GM19372 (cell line): Measurements from ENCODE around the gene WNT3A.

Experiments
- ATAC-seq: cut with Tn5 transposase; IDR thresholded peaks from one replicate; pipeline ENCODE4 v1.9.1; 2021; ENCODE audit warnings: mild to moderate bottlenecking, low read depth, moderate library complexity; ENCODE audit not compliant: unreplicated experiment

WNT3A gene

GRCh38 chr1:228081578-228082213 lies 74.9 kb downstream of the WNT3A start:
- ATAC-seq: peak; percentile 5

- ATAC-seq: peak; percentile 79
Measured at GRCh38 chr1:228082214-228082917, 75.6 kb downstream of the WNT3A start, which contains the start of gene ARF1. Gene ARF1 (plus strand): TSS chr1:228082708. CDS start chr1:228097115, 14,407 bp downstream.

DNA sequence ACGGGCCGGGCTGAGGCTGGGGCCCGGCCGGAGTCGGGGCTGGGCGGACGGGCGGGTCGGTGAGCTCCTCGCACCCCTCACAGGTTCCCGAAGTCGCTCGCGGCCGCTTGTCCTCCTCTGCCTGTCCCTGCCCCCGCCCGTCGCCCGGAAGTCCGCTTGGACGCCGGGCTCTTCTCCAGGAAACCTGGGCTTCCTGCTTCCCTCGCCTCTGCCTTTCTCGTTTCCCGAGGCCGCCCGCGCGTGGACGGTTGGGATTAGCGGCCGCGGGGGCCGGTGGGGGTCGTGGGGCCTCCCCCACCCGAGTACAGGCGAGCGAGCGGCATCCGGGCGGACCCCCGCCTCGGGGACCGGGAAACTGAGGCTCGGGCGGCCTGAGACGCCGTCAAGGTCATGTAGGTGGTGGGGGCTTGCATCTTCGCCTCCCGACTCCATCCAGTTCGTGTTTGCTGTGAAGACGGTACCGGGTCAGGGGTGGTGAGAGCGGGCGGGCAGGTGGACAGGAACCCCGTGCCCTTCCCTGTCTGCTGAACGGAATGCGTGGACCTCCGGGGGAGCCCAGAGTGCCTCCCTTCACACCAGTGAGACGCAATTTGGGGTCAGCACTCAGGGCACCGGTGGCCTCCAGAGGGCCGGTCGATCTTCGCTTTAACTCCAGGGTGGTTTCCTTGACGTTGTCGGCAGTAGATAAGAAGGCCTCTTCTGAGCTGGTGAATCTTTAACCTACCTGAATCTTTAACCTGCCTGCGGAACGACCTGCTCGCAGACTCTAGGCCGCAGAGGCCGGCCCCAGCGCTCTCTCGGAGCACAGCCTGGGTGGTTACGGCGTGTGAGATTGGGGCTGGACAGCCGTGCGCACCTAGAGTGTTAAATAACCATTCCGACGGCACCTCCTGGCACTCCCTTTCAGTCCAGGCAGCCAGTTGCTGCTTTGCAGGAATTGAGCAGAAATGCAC lies 76.4 kb downstream of the WNT3A start:
- no peak for ATAC-seq

DNA sequence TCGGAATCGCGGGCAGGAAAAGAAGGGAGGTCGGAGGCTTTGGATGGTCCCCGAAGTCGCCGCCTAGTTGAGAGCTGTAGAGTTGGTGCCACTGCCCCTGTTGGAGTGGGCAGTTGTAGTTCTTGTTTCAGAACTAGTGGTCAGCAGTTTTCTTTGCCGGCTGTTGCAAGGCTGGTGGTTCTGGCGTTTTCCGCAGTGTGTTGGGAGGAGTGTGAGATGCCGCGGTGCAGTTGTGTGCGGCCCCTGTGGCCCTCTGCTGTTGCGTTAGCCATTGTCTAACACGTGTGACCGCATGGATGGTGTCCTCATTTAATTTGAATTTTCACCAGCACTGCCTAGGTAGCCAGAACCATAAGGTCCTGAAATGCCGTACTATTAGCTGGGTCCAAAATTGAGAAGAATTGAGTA lies 77.1 kb downstream of the WNT3A start:
- no peak for ATAC-seq

DNA sequence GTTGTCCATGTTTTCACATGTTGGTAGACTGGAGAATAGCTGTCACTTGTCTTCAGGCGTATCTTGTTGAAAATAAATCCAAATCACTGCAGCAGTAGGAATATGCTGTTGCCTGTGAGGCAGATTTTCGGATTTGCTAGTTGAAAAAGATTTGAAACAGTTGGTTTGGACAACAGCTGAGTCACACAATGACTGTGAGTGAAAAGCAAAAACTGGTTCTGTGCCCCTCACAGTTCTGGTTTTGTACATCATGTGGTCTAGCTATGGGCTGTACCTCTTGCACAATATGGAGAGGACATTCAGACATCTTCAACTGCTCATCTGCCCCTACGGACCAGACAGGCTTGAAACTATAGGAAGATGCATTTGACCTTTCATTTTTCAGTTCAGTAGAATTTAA lies 77.5 kb downstream of the WNT3A start:
- ATAC-seq: no peak

- no peak for ATAC-seq
Measured at GRCh38 chr1:228084797-228085196, 78.0 kb downstream of the WNT3A start.

DNA sequence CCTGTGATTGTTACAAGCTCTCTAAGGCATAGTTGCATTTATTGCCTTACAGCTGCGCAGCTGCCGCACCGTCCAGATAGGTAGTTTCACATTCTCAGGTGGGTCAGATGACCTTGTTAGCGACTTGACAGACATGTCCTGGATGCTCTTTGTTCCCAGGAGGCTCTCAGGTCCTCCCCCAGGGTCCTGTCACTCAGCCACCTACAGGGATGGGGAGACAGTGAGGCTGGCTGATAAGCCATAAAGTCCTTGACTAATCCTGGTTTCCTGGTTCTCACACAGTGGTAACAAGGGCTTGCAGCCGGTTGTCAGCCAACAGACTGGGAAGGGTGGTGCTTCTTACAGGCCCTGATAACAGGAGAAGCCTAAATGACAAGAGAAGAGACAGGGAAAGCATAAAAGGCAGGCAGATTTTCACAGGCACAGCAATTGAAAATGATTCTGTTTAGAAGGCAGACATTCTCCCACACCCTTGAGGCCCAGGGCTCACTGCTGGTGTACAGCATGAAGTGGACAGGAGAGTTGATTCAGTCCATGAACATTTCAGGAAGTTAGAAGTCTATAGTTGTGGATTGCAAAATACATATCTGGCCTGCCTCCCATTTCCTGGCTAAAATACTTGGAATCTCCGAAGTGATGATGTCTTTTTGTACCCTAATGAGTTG lies 78.6 kb downstream of the WNT3A start:
- no peak for ATAC-seq

GRCh38 chr1:228087771-228088251 lies 81.0 kb downstream of the WNT3A start:
- ATAC-seq: no peak

- ATAC-seq: no peak
Measured at GRCh38 chr1:228088586-228089498, 82.0 kb downstream of the WNT3A start.

- no peak for ATAC-seq
Measured at GRCh38 chr1:228089519-228090380, 83.0 kb downstream of the WNT3A start.

DNA sequence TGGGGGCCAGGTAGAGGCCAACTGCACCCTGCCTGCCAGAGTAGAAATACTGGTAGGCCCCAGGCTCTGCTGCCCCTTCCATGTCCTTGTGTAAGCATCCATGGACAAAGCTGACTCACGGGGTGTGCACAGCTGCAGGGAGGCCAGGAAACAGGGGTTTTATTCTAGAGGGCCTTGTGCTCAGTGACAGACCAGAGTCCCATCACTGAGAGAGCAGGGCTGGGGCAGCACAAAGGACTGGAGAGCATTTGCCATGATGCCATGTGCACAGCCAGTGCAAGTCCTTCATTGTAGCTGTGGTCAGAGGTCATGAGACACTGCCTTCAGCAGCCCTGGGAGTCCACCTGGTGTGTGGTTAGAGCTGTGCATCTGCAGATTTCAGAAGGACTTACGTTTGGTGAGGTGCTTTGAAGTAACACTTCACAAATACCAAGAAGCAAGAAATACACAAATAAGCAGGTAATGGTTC lies 83.8 kb downstream of the WNT3A start:
- ATAC-seq: no peak

GRCh38 chr1:228091084-228091483 lies 84.3 kb downstream of the WNT3A start:
- ATAC-seq: no peak

DNA sequence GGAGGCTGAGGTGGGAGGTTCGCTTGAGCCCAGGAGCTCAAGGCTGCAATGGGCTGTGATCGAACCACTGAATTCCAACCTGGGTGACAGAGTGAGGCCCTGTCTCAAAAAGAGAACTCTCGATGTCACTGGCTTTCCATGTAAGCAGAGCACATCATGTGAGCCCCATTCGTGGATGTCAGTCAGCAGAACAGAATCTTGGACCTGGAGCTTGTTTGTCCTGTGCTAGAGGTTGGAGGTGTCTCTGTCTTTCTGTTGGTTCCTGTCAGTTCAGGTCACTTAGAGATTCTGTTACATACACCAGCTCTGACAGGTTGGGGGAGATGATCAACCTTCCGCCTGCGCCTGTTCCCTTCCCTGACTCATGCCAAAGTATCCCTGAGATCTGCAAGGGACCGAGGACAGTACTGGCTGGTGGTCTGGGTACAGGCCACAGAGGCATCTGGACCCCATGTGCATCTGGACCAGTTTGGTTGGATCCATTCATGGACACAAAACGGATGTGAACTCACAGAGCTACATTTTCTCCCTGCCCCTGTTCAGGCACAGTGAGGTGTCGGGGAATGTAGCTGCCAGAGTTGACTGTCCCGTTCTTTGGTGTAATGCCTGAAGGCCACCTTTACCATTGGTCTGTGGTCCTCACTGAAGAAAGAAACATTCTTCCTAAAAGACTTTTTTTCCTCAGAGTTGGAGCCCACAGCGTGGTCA lies 85.7 kb downstream of the WNT3A start:
- ATAC-seq: no peak

- ATAC-seq: no peak
Measured at GRCh38 chr1:228093050-228093906, 86.5 kb downstream of the WNT3A start.

GRCh38 chr1:228094432-228095016 lies 87.7 kb downstream of the WNT3A start:
- no peak for ATAC-seq

DNA sequence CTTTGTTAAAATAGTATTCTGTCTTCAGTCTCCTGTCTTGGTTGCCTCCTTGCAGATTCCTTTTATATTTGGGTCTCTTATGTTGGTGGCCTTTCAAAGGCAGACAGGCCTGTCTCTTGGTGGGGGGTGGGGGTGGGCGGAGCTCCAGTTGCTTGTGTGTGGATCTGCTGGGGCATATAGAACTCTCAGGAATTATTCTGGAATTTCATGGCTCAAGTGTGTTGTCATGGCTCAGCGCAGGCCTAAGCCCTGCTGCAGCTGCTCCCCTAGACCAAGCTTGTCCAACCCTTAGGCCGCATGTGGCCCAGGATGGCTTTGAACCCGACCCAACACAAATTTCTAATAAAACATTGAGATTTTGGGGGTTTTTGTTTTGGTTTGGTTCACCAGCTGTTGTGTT lies 88.4 kb downstream of the WNT3A start:
- ATAC-seq: no peak
